ENCODE data around the gene MYMX.
A peak's percentile ranks its signal among the peaks of the same experiment; 100 is the strongest.

GRCh38 chr6:44250067-44250717 lies 33.5 kb downstream of the MYMX start:
- no peak for TF ChIP-seq YY1 (IDR thresholded peaks at IDR 0.05; ENCODE audit: extremely low read depth, insufficient replicate concordance, low read depth, low read length)
- TF ChIP-seq, protein P1, sequence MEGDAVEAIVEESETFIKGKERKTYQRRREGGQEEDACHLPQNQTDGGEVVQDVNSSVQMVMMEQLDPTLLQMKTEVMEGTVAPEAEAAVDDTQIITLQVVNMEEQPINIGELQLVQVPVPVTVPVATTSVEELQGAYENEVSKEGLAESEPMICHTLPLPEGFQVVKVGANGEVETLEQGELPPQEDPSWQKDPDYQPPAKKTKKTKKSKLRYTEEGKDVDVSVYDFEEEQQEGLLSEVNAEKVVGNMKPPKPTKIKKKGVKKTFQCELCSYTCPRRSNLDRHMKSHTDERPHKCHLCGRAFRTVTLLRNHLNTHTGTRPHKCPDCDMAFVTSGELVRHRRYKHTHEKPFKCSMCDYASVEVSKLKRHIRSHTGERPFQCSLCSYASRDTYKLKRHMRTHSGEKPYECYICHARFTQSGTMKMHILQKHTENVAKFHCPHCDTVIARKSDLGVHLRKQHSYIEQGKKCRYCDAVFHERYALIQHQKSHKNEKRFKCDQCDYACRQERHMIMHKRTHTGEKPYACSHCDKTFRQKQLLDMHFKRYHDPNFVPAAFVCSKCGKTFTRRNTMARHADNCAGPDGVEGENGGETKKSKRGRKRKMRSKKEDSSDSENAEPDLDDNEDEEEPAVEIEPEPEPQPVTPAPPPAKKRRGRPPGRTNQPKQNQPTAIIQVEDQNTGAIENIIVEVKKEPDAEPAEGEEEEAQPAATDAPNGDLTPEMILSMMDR (IDR thresholded peaks at IDR 0.05 in 2 of 3, conservative IDR thresholded peaks at IDR 0.05 in 1 of 3; ENCODE audit: borderline replicate concordance in 1 of 3, insufficient read depth in 1 of 3, low read depth in 2 of 3, low read length in 2 of 3) = no peak
- TF ChIP-seq POLR2AphosphoS5 (IDR thresholded peaks at IDR 0.05; ENCODE audit: low read depth, low read length) = peak; percentile 33; the same call in 1 of the 2 replicates
- no peak for TF ChIP-seq EZH2 (IDR thresholded peaks at IDR 0.05)
- no peak for TF ChIP-seq RAD21 (IDR thresholded peaks at IDR 0.05; ENCODE audit: low read depth)
- TF ChIP-seq SP1 (IDR thresholded peaks at IDR 0.05; ENCODE audit: low read depth) = no peak
- no peak for TF ChIP-seq EZH2phosphoT487 (IDR thresholded peaks at IDR 0.05; ENCODE audit: borderline replicate concordance)
- no peak for TF ChIP-seq CEBPB (IDR thresholded peaks at IDR 0.05; ENCODE audit: low read depth)
- no peak for TF ChIP-seq POLR2A (IDR thresholded peaks at IDR 0.05; ENCODE audit: borderline replicate concordance, extremely low read depth, insufficient read depth, insufficient read length)
- no peak for TF ChIP-seq EGR1 (IDR thresholded peaks at IDR 0.05; ENCODE audit: low read depth)
- no peak for TF ChIP-seq ZFX (IDR thresholded peaks at IDR 0.05)
- TF ChIP-seq REST (IDR thresholded peaks at IDR 0.05; ENCODE audit: low read depth) = no peak
